A549 (cell line): ENCODE data around the gene DCLK1. TPM values are rescaled to one million over a fixed set of nuclear protein-coding genes. Genes with fewer than 3 reads are reported as not detected.

Experiments
- ATAC-seq, 2 experiments: fragments of 200-7000 bp in 1 of 2; fragments of >200 bp in 1 of 2; cut with Nextera tagmentation in 1 of 2; cut with Tn5 transposase in 1 of 2; 3 replicates each; pipeline versions ENCODE4 v1.8.0 to v1.9.1; 2018 to 2020; ENCODE audit warnings: mild to moderate bottlenecking in 1 of 2, moderate library complexity in 1 of 2
- CTCF ChIA-PET: fragments of 300-600 bp; sonication (Branson Sonifier 250); formaldehyde crosslinking; extraction: SDS; loops from one replicate; lab custom pipeline; 2021; ENCODE audit warnings: antibody characterized with exemption, inconsistent platforms; lab: Yijun Ruan, JAX
- POLR2A ChIA-PET: fragments of 350-600 bp; formaldehyde crosslinking; extraction: SDS; loops from one replicate; lab custom pipeline; 2021; ENCODE audit warnings: antibody characterized with exemption, inconsistent platforms; lab: Yijun Ruan, JAX
- DNase-seq, 2 experiments: peaks; one replicate each; pipeline versions ENCODE4 v3.0.0 to v3.0.0-alpha.2; 2011 to 2016; ENCODE audit warnings: low read depth in 1 of 2, low spot score in 1 of 2
- FAIRE-seq: peaks from 2 replicates; lab custom pipeline; 2011; peaks lifted over from hg19 to GRCh38; lab: Jason Lieb, UNC
- H3K27ac ChIP-seq, 2 experiments: fragments of >200 bp; sonication (Bioruptor Twin); formaldehyde crosslinking; 3 replicates each; pipeline ENCODE4 v1.5.1; 2016 to 2017
- H3K4me1 ChIP-seq: fragments of >200 bp; sonication (Bioruptor Twin); formaldehyde crosslinking; 3 replicates; pipeline ENCODE4 v1.6.1; 2016
- H3K4me2 ChIP-seq: fragments of >200 bp; sonication (Bioruptor Twin); formaldehyde crosslinking; 3 replicates; pipeline ENCODE4 v1.6.1; 2016
- H3K4me3 ChIP-seq: fragments of >200 bp; sonication (Bioruptor Twin); formaldehyde crosslinking; 3 replicates; pipeline ENCODE4 v1.5.1; 2016
- H3K9me3 ChIP-seq: fragments of >200 bp; sonication (Bioruptor Twin); formaldehyde crosslinking; 3 replicates; pipeline ENCODE4 v1.6.1; 2016
- EHF ChIP-seq: fragments of 250-450 bp; sonication (Bioruptor Pico); IDR thresholded peaks from 2 replicates; pipeline ENCODE4 v1.5.0; 2020; ENCODE audit warnings: mild to moderate bottlenecking
- FOSL2 ChIP-seq, 2 experiments: fragments of 450-650 bp in 1 of 2; fragments of >200 bp in 1 of 2; sonication (Bioruptor Twin) in 1 of 2; formaldehyde crosslinking; IDR thresholded peaks; 2 replicates each; pipeline versions ENCODE4 v1.5.0 to v1.6.1; 2016 to 2020; ENCODE audit warnings: mild to moderate bottlenecking in 1 of 2, moderate library complexity in 1 of 2
- FOXS1 ChIP-seq: fragments of 250-450 bp; sonication (Bioruptor Pico); IDR thresholded peaks from 2 replicates; pipeline ENCODE4 v1.5.0; 2020; ENCODE audit warnings: mild to moderate bottlenecking, moderate library complexity
- HDAC2 ChIP-seq: fragments of 200-600 bp; sonication (generic); IDR thresholded peaks from 2 replicates; pipeline ENCODE4 v1.6.1; 2016
- KDM1A ChIP-seq: fragments of 200-600 bp; sonication (generic); IDR thresholded peaks from 2 replicates; pipeline ENCODE4 v1.6.1; 2016; ENCODE audit warnings: low read depth, mild to moderate bottlenecking
- MAX ChIP-seq: IDR thresholded peaks from 2 replicates; pipeline ENCODE4 v1.6.1; 2012
- MAZ ChIP-seq: fragments of 150-350 bp; IDR thresholded peaks from 2 replicates; pipeline ENCODE4 v1.6.1; 2014; ENCODE audit warnings: antibody characterized with exemption, low read depth, low read length, borderline replicate concordance
- NFE2L2 ChIP-seq: fragments of 150-350 bp; conservative IDR thresholded peaks from 2 replicates; pipeline ENCODE4 v1.6.1; 2014; ENCODE audit warnings: low read length
- NPAS2 ChIP-seq: fragments of 250-450 bp; sonication (Bioruptor Pico); IDR thresholded peaks from 2 replicates; pipeline ENCODE4 v1.8.0; 2022; ENCODE audit warnings: mild to moderate bottlenecking, moderate library complexity, borderline replicate concordance
- PBX3 ChIP-seq: IDR thresholded peaks from 2 replicates; pipeline ENCODE4 v1.6.1; 2012
- PHF8 ChIP-seq: fragments of 200-600 bp; sonication (generic); IDR thresholded peaks from 2 replicates; pipeline ENCODE4 v1.6.1; 2016; ENCODE audit warnings: low read depth, mild to moderate bottlenecking, antibody characterized with exemption, moderate library complexity, borderline replicate concordance
- RFX5 ChIP-seq: fragments of 450-650 bp; IDR thresholded peaks from 2 replicates; pipeline ENCODE4 v1.7.1; 2014; ENCODE audit warnings: antibody characterized with exemption, mild to moderate bottlenecking, moderate library complexity
- SMC3 ChIP-seq: fragments of >200 bp; sonication (Bioruptor Twin); formaldehyde crosslinking; IDR thresholded peaks from 3 replicates; pipeline ENCODE4 v1.6.1; 2018; ENCODE audit warnings: inconsistent platforms
- ZFP36 ChIP-seq: fragments of 450-650 bp; IDR thresholded peaks from 2 replicates; pipeline ENCODE4 v1.6.1; 2014; ENCODE audit warnings: borderline replicate concordance; ENCODE audit not compliant: partially characterized antibody
- WGBS: methylation state at CpG from one replicate; pipeline ENCODE4 v1.1.6; 2017; ENCODE audit errors: missing lambda C conversion rate; 5-methylcytosine and 5-hydroxymethylcytosine counted together
- polyA plus RNA-seq, 4 experiments: library from polyadenylated mRNA; depleted of rRNA in 3 of 4; stranded (reverse); fragments of >200 nt; fragmentation: RNase III in 1 of 4; extraction: RNeasy Plus Mini Kit Qiagen cat#74134 plus additional on column Dnase treatment in 1 of 4; gene quantifications; 2 replicates in 3 of 4; 3 replicates in 1 of 4; pipeline ENCODE4 v1.2.3, GENCODE V29; 2011 to 2017
- TF ChIP-seq, protein P1 (sequence below): IDR thresholded peaks from 2 replicates; pipeline ENCODE4 v1.6.1; 2012; ENCODE audit warnings: low read depth, borderline replicate concordance

DCLK1 gene
- polyA plus RNA-seq, 2 of the 4 experiments (the other 2 are of a cell fraction) = 0.13 to 0.21 TPM

DNA sequence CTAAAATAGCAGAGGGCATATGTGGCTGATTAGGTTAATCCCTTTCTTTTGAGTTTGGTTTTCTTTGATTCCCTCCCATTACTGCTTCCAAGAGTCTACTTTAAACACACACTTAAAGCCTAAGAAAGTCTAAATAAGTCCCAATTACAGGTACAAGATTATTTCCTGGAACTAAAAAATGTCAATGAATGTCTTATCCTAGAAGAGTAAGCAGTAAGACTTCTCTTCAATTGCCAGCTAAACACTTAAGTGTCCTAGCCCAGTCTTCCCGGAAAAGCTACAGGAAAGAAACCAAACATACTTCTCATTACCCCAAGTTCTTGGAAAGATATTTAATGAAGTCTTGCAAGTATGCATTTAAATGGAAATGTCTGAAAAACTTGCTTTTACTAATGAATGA is 233.1 kb downstream of the DCLK1 start:
- no peak for FAIRE-seq

DNA sequence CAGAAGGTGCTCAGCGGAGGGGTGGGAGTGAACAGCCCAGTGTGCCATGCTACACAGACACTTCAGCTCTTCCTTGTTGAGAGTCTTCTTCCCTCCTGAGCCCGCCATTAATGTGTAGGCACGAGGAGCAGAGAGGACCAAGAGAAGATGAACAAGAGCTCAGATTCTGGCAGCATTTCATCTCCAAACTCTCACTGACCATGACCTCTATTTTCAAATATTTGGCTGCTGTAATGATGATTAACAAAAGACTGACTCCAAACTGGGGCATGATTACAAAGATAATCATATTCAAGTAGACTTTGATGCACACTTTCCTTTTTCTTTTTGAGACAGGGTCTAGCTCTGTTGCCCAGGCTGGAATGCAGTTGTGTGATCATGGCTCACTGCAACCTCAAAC is 236.5 kb downstream of the DCLK1 start:
- no peak overlapping the region for H3K4me2 ChIP-seq
- no peaks in the 10 kb centered on the region for H3K9me3 ChIP-seq
- peaks cover 10% of the 10 kb centered on the region; the same call in 1 of the 3 replicates for H3K4me1 ChIP-seq
- CTCF ChIA-PET = interaction anchor here (1.3 kb wide), 1 partner anchor 59 kb away, joined by 3 read pairs; no protein-coding TSS in a partner anchor
- no peak overlapping the region for H3K4me3 ChIP-seq
- no peak for TF ChIP-seq KDM1A
- no peak for TF ChIP-seq EHF (CRISPR knock-in tag)
- TF ChIP-seq NPAS2 (CRISPR knock-in tag) = no peak
- TF ChIP-seq MAZ = no peak
- no peak for TF ChIP-seq PBX3
- no peak for TF ChIP-seq FOXS1
- TF ChIP-seq MAX = no peak
- TF ChIP-seq PHF8 = no peak
- POLR2A ChIA-PET = no interaction called here
- DNase-seq = no peak
- FAIRE-seq = no peak
- no peak for ATAC-seq
- no peak overlapping the region for H3K27ac ChIP-seq
- WGBS = 36% methylated on average over 3 of the region's 3 CpGs

More for the DNA sequence above, 233.1 kb downstream of the DCLK1 start:
- Histone ChIP-seq H3K4me3 (no peak overlapping the region), H3K9me3 (no peaks in the 10 kb centered on the region), H3K4me2 (no peak overlapping the region), H3K27ac (no peak overlapping the region), H3K4me1 (peaks cover 4% of the 10 kb centered on the region; the same call in 1 of the 3 replicates)
- ATAC-seq (no peak), DNase-seq (no peak)
- TF ChIP-seq ZFP36 (no peak), SMC3 (no peak), NFE2L2 (no peak), FOXS1 (no peak)
- TF ChIP-seq, protein P1, sequence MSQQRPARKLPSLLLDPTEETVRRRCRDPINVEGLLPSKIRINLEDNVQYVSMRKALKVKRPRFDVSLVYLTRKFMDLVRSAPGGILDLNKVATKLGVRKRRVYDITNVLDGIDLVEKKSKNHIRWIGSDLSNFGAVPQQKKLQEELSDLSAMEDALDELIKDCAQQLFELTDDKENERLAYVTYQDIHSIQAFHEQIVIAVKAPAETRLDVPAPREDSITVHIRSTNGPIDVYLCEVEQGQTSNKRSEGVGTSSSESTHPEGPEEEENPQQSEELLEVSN = no peak
- WGBS = 67% methylated on average over 1 of the region's 1 CpG
- ChIA-PET CTCF (no interaction called here), POLR2A (no interaction called here)

- no peak for FAIRE-seq
- TF ChIP-seq NPAS2 (CRISPR knock-in tag) = no peak
- no peak for TF ChIP-seq FOSL2 (IDR thresholded peaks at IDR 0.05)
- TF ChIP-seq FOSL2 (CRISPR knock-in tag; IDR thresholded peaks at IDR 0.05) = no peak
- TF ChIP-seq PHF8 = no peak
- TF ChIP-seq HDAC2 = no peak
- no peak for TF ChIP-seq RFX5
- TF ChIP-seq, all 56 proteins: peak for 0
- no peak for DNase-seq
- ChIA-PET CTCF (no interaction called here), POLR2A (no interaction called here)
- Histone ChIP-seq H3K27ac (no peak overlapping the region), H3K9me3 (no peaks in the 10 kb centered on the region), H3K4me2 (peak overlapping the region; percentile 26; the same call in 2 of the 3 replicates), H3K4me1 (peaks cover 10% of the 10 kb centered on the region; the same call in 1 of the 3 replicates), H3K4me3 (no peak overlapping the region)
- WGBS = 42% methylated on average over 6 of the region's 6 CpGs
- ATAC-seq = 0 out of 6 replicates have a peak, but pooled peaks of 1 of the 2 experiments have one; percentile 30
Observed at GRCh38 chr13:35892837-35893814, 238.1 kb downstream of the DCLK1 start.
